Activated CD8-positive, alpha-beta memory T cell treated with anti-CD3 and anti-CD28 coated beads, Interleukin-2, amount 50 U/mL, for 4 hours (primary cell): Measurements from ENCODE around the gene MEIS3.
"Not testable (repeated sequence)": the region's sequence is repeated elsewhere in the genome, so short reads cannot be mapped to it uniquely, and the experiment has no call there.

Experiments used
- DNase-seq: peaks from one replicate; pipeline ENCODE4 v3.0.0-alpha.2; 2020

The MEIS3 gene

DNA sequence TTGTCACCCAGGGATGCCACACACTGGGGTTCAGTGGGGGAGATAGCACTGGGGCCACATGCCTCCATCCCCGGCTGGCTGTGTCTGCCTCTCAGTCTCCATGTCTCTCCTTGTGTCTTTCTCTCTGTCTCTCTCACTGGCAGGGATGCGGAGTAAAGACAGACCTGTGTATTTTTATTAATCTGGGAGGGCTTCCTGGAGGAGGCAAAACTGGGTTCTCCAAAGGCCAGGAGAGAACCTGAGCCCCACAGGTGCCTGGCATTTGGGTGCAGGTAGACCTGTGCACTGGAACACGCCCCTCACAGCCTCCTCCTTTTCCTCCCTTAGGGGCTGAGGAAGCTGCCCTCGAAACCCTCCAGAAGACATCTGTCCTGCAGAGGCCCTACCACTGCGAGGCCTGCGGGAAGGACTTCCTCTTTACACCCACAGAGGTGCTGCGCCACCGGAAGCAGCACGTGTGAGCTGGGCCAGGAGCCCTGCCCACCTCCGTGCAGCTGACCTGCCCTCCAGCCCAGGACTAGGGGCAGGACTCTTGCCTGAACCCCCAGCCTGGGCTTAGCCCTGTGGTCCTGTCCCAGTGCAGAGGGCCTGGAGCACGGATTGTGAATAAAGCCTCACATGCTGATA, 37.6 kb downstream of the MEIS3 start:
- DNase-seq = no peak

DNA sequence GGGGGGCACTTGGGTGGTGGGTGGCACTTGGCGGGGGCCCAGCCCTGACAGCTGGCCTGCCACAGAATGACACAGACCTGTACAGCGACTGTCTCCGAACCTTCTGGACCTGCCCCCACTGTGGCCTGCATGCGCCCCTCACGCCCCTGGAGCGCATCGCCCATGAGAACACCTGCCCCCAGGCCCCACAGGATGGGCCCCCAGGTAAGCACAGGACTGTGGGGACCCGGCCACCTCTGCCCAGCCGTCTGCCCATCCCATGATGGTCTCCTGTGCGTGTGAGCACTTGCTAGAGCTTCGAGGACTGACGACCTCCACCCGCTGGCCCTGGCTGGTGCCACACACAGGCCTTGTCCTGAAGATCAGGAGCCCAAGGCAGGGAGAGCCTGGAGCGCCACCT, 38.2 kb downstream of the MEIS3 start:
- no peak for DNase-seq

DNA sequence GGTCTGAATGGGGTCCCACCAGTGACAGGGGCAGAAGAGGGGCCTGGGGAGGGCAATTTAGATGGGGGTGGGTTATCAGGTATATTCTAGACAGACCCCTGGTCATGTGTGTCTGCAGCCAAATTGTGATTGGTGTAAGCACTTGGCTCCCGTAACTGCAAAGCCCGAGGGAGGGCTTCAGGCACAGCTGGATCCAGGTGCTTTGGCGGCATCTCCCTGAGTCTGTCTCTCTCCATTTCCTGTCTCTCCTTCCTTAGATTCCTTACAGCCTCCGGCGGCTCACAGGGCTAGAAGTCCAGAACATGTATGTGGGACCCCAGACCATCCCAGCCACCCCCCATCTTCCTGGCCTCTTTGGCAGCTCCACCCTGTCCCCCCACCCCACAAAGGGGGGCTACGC, 38.8 kb downstream of the MEIS3 start:
- no peak for DNase-seq

DNA sequence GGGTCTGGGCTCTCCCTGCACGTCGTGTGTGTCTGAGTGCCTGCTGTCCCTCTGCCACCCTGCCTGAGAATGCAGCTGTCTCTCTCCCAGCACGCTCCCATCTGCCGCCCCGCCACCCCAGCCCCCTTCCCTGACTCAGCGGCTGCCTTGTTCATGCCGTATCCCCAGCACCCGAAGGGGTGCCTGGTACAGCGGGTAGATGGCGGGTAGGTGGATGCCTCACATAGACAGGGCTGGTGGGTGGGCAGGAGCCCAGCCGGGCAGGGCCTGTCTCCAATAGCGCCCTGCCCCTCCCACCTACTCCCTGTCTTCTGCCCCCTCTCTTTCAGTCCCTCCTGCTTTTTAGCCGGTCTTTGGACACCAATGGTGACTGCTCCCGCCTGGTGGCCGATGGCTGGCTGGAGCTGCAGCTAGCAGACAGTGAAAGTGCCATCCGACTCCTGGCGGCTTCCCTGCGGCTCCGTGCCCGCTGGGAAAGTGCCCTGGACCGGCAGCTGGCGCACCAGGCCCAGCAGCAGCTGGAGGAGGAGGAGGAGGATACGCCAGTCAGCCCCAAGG, 39.9 kb downstream of the MEIS3 start:
- DNase-seq = no peak

DNA sequence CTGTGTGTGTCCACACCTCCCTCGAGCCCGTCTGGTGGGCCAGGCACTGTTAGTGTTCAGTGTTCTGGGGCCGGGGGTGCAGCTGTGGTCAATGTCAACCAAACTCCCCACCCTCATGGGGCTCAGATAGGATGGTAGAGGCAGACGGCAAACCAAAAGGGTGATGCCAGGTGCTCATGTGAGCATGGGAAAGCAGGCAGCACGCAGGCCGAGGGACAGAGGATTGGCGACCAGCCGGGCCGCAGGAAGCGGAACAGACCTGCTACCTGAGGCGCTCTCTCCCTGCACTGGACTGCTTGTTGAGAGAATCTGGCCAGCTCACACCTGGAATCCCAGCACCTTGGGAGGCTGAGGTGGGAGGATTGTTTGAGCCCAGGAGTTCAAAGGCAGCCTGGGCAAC, 41.1 kb downstream of the MEIS3 start:
- DNase-seq = no peak

DNA sequence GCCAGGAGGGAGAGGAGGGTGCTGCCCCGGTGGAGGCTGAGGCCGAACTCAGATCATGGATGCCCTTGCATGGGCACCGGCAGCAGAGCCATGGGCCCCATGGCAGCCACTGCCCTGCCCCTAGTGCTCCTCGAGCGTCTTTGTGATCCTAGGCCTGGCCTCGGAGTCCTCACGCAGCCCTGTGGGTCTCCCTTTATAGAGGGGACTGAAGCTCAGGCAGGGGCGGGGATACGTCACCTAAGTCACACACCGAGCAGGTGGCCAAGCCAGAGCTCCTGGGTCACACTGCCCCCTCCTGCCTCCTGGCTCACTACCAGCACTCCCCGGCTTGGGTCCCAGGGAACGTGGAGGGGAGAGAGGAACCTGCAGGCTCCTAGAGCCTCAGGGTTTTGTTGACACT, 41.5 kb downstream of the MEIS3 start:
- no peak for DNase-seq

DNA sequence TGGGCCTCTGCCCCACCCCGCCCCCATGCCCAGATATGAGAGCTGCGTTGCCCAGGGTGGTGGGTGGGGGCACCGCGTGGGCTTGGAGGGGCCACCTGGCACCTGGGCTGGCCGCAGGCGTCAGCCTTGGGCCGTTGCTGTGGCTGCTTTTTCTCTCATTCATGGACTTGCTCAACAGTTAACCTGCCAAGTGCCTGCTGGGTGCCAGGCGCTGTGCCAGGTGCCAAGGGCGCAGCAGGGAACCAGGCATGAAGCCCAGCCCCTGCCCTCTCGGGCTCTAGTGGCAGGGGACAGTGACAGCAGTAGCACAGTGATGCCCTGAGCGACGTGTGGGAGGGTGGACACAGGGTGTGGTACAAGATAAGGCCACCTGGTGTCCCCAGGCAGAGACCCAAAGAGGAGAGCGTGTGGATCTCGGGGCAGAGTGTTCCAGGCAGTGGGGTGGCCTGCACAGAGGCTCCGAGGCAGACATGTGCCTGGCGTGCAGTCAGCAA, 42.1 kb downstream of the MEIS3 start:
- DNase-seq = no peak

DNA sequence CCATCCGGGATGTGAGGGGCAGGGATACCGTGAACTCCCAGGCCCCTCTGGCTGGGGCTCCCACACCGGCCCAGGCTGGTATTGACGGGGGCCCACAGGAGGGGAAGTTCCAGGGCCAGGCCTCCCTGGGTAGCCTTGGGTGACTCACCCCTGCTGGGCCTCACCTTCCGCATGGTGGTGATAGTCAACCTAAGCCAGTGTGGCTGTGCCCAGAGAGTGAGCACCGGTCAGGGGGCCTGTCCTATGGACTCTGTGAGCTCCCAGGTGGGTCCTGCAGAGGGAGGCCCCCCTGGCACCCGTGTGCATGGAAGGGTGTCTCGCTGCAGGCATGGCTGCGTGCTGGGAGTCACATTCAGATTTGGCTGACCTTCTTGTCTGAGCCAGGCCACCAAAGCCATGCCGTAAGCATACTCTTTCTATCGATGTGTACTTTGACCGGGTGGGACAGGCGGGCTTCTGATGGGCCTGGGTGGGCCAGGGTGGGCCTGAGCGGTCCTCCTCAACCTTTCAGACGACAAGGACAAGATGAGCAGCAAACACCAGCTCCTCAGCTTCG, 42.7 kb downstream of the MEIS3 start:
- no peak for DNase-seq

DNA sequence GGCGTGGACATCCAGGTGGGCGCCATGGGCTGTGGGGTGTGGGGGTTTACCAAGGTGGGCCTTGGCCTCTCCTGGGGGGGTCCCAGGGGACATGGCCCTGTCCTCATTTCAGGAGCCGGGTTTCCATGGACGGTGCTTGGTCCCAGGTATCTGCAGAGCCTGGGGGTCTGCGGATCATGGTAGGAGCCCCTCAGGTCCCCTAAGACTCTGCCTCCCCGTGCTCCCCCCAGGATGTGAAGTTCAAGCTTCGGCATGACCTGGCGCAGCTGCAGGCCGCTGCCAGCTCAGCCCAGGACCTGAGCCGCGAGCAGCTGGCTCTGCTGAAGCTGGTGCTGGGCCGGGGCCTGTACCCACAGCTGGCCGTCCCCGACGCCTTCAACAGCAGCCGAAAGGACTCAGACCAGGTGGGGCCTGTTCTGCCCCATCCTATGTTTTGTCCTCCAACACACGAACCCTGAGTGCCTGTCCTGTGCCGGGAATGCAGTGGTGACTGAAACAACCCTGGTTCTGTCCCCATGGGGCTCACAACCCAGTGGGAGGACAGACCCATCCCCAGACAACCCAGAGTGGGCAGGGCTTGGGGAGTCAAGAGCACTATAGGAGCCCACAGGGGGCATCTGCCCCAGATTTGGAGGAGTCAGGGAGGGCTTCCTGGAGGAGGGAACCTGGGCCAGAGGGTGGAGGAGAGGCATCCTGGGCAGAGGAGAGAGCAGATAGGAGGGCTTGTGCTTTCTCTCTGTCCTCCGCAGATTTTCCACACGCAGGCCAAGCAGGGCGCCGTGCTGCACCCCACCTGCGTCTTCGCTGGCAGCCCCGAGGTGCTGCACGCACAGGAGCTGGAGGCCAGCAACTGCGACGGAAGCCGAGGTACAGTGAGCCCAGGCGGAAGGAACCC, 43.4 kb downstream of the MEIS3 start:
- no peak for DNase-seq

DNA sequence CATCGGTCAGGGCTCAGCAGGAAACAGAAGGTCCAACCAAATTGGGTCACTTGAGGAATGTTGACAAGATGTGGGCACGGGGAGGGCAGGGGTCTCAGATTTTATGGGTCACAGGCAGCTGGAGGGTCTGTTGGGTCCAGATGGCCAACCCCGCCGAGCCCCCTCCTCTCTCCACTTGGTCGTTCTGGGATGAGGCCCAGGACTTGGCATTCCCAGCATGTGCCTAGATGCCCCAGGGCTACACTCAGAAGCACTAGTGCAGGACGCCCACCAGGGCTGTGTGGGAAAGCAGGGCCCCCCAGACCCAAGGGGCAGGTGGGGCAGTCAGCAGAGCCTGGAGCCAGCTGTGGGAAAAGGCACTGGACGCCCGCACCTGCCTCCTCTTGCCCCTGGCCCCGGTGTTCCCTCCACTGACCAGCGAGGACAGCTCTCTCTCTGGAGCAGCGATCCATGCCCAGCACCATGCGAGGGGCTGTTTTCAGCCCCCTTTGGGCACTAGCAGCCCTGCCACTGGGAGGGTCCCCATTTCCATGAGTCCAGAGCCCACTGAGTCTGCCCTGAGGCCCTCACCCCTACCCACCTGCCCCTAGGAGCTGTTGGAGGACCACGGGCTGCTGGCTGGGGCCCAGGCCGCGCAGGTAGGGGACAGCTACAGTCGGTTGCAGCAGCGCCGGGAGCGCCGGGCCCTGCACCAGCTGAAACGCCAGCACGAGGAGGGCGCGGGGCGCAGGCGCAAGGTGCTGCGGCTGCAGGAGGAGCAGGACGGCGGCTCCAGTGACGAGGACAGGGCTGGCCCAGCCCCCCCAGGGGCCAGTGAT, 44.2 kb downstream of the MEIS3 start:
- DNase-seq = no peak

DNA sequence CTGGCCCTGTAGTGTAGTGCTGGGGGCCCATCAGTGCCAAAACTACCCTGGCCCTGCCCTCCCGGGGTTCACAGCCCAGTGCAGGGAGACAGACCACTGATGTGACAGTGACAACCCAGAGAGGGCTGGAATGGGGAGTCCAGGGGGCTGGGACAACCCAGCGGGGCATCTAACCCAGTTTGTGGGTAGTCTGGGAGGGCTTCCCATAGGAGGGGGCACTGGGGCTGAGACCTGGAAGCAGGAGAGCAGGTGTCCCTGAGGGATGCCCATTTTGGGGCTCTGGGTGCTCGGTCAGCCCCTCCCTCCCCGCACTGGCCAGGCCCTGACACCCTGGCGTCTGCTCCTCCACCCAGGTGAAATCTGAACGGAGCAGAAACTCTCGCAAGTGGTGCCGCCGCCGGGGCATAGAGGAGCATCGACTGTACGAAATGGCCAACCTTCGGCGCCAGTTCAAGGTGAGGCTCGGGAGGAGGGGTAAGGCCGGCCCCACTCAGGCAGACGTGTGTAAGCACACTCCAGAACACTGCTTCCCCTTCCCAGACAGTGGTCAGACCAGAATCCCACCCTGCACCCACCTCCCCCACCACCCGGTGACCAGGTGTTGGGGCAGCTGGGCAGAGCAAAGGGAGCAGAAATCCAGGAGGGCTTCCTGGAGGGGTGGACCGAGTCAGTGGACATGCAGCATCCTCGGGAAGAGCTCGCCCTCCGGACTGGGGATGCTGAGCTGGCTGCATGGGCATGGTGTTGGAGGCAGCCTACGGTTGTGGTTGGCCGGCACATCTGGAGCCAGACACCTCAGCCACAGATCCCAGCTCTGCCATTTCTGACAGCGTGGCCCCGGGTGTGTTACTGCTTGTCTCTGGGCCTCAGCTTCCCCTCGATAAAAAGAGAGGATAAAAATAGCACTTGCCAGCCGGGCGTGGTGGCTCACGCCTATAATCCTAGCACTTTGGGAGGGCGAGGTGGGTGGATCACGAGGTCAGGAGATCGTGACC, 45.8 kb downstream of the MEIS3 start:
- no peak for DNase-seq

DNA sequence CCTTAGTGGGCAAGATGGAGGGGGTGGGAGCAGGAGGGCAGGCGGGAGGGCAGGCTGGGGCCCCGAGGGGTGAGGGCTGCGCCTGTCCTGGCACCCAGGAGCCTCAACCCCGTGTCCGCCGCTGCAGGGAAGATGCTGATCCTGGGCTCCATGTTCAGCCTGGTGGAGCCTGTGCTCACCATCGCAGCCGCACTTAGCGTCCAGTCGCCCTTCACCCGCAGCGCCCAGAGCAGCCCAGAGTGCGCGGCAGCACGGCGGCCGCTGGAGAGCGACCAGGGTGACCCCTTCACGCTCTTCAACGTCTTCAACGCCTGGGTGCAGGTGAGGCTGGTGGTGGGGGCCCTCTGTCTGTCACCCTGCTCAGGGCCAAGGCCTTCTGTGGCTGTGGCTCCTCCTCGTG, 46.7 kb downstream of the MEIS3 start:
- no peak for DNase-seq

DNA sequence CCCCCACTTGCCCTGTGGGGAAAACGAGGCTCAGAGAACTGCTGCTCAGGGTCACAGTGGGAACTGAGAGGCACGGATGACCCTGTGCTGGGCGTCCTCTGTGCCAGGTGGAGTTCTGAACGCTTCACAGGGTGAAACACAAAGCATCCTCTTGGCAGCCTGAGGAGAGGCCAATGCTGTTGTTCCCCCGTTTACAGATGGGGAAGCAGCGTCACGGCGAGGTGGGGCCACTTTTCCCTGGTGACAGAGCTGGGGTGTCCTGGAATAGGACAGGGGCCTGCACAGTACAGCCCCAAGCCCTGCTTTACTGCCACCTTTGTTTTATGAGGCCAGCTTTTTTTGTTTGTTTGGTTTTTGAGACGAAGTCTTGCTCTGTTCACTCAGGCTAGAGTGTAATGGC, 48.1 kb downstream of the MEIS3 start:
- no peak for DNase-seq

DNA sequence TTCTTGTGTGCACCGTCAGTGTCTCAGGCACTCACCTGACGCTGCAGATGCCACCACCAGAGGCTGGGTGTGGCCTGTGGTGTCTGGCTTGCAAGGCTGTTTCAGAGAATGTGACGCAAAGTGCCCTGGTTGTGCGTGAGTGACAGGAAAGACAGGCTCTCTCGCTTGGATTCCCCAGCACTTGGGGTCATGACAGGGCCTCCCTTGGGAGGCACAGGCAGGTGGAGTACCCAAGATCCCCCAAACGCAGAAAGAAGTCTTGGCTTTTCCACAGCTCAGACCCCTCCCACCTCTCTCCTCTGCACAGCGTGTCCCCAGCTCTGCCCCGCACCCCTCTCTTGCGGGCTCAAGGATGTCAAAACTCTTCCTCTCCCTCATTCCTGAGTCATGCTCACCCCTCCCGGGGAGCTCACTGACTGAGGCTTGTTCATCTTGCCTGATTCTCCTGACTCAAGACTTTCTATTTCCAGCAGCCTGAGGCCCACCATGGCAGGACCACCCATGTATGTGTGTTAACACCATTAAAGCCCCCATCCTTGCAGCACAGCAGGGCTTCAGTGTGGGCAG, 49.2 kb downstream of the MEIS3 start:
- no peak for DNase-seq

DNA sequence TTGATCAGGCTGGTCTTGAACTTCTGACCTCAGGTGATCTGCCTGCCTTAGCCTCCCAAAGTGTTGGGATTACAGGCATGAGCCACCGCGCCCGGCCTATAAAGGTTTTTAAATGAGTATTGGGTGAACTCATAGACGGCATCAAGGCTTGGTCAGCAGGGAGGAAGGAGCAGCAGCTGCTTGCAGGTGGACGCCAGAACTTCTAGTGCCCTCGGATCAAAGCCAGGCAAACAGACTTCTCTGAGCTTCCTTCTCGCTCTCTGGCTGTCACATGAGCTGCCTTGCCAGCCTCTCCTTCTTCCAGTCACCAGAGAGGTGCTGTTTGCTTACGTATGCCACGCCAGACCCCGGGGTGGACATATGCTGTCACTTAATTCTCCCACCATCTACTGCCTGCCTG, 53.9 kb downstream of the MEIS3 start:
- not testable (repeated sequence) for DNase-seq

DNA sequence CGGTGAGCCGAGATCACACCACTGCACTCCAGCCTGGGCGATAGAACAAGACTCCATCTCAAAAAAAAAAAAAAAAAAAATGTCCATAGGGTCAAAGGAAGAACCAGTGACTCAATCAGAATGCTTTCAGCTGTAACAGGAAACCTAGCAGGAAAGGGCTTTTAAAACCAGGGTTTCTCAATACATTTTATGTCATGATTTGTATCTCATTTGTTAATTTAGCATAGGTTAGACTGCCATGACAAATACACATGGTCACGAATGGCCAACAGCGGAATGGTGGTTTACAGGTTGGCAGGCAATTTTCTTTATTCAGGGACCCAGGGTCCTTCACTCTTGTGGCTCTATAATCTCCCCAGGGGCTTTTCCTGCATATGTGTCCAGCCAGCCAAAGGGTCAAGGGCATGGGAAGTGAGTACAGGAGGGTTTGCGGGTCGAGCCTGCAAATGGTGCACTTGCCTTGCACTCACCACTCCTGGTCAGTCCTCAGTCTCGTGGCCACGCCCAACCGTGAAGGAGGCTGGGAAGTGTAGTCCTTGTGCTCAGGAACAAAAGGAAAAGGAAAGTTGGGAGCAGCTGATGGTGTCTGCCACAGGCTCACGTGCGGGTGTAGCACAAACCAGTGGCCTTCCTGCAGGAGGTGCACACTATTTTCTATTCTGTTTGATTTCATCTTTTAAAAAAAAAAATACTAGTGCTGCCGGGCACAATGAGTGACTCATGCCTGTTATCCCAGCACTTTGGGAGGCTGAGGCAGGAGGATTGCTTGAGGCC, 55.4 kb downstream of the MEIS3 start:
- DNase-seq = no peak

DNA sequence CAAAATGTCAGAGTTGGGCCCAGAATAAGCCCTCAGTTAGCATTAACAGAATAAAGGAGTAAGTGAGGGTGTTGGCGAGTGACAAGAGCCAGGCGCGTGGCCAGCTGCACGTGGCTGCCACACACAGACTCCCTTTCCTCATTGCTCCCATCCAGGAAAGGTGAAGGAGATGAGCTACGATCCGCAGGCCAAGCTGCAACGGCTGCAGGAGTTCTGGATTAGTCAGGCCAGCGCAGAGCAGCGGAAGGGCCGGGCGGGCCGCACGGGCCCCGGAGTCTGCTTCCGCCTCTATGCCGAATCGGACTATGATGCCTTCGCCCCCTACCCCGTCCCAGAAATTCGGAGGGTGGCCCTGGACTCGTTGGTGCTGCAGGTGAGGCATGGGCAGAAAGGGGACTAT, 57.0 kb downstream of the MEIS3 start:
- no peak for DNase-seq

DNA sequence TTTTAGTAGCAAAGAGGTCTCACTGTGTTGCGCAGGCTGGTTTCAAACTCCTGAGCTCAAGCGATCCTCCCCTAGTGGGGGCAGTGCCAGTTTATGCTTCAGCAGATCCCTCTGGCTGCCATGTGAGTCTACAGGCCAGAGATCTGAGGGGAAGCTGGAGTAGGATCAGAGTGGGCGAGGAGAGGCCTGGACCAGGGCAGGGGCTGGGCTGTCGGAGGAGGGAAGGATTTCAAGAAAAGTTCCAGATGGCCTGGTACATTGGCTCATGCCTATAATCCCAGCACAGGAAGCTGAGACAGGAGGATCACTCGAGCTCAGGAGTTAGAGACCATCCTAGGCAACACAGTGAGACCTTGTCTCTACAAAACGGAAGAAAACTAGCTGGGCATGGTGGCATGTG, 60.4 kb downstream of the MEIS3 start:
- DNase-seq = no peak

DNA sequence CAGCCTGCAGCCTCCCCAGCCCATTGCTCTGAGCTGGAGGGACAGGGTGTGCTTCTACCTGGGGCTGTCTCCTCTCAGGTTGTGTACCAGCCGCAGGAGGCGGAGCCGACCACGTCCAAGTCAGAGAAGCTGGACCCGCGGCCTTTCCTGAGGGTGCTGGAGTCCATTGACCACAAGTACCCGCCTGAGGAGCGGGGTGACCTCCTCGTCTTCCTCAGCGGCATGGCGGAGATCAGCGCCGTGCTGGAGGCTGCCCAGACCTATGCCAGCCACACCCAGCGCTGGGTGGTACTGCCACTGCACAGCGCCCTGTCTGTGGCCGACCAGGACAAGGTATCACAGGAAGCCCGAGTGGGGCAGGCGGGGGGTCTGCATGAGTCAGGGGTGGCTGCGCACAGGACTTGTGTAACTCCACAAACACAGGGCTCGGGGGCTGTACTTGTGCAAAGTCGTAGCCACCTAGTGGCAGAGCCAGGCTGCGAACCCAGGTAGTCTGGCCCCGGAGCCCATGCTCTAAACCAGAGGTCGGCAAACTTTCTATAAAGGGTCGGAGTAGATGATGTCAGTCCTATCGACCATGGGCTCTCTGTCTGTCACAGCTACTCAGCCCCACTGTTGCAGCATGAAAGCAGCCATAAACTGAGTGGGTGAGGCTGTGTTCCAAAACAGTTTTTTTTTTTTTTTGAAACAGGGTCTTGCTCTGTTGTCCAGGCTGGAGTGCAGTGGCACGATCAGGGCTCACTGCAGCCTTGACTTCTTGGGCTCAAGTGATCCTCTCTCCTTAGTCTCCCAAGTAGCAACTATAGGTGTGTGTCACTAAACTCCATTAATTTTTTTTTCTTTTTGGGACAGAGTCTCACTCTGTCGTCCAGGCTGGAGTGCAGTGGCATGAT, 61.3 kb downstream of the MEIS3 start:
- no peak for DNase-seq
